ENCODE data around the gene TH. TPM values are rescaled to one million over a fixed set of nuclear protein-coding genes. Genes with fewer than 3 reads are reported as not detected.

Gene TH
- total RNA-seq, 2 donors from 2014 or later = not detected

DNA sequence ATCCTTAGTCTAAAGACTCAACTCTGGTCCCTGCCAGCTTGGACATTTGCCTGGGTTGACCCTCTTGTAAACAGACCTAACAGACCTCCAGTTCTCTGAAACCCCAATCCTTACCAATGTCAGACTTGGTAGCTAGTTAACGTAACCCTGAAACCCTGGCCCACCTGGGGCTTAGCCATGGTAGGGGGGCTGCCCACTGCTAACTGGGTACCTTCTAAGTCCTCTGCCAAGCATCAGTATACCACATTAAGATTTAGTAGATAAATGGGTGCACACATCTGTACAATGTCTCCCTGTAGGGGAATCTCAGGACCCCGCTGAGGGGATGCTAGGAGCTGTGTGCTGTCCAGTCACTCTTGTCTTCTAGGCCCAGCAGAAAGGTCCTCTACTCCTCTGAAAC lies 29.9 kb upstream of the TH start:
- Histone ChIP-seq H3K27me3 (replicated peaks; ENCODE audit: insufficient read depth) (no peaks in the 10 kb centered on the region), H3K27ac (no peak overlapping the region), H3K36me3 (no peaks in the 10 kb centered on the region), H3K9me3 (no peaks in the 10 kb centered on the region), H3K4me1 (ENCODE audit: control insufficient read depth in 1 of 2, low read depth in 2 of 2) (no peaks in the 10 kb centered on the region), H3K4me3 (no peak overlapping the region)
- no peak for ATAC-seq (ENCODE audit: insufficient number of reproducible peaks, low FRiP score, low read depth)
- DNase-seq (ENCODE audit: low spot score) = no peak
- TF ChIP-seq, protein P1, sequence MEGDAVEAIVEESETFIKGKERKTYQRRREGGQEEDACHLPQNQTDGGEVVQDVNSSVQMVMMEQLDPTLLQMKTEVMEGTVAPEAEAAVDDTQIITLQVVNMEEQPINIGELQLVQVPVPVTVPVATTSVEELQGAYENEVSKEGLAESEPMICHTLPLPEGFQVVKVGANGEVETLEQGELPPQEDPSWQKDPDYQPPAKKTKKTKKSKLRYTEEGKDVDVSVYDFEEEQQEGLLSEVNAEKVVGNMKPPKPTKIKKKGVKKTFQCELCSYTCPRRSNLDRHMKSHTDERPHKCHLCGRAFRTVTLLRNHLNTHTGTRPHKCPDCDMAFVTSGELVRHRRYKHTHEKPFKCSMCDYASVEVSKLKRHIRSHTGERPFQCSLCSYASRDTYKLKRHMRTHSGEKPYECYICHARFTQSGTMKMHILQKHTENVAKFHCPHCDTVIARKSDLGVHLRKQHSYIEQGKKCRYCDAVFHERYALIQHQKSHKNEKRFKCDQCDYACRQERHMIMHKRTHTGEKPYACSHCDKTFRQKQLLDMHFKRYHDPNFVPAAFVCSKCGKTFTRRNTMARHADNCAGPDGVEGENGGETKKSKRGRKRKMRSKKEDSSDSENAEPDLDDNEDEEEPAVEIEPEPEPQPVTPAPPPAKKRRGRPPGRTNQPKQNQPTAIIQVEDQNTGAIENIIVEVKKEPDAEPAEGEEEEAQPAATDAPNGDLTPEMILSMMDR (IDR thresholded peaks at IDR 0.05) = no peak

DNA sequence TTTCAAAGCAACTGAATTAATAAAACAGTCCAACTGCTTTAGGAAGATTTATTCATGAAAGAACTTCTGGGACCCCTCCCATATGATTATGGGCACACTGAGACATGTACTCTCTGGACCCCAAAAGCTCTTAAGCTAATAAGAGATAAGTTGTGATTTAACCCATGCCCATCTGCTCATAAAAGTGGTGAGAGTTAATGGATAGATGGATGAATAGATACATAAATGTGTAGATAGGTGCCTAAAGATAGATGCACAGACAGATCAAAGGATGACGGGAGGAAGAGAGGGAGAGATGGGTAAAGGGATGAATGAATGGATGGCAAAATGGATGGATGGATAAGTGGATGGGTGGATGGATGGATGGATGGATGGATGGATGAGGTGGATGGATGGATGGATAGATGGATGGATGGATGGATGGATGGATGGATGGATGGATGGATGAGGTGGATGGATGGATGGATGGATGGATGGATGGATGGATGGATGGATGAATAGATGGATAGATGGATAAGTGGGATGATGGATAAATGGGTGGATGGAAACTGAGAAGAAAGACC lies 29.4 kb upstream of the TH start:
- no peak overlapping the region for H3K27ac ChIP-seq
- TF ChIP-seq, protein P1 (IDR thresholded peaks at IDR 0.05) = no peak
- no peaks in the 10 kb centered on the region for H3K4me1 ChIP-seq (ENCODE audit: control insufficient read depth in 1 of 2, low read depth in 2 of 2)
- no peaks in the 10 kb centered on the region for H3K27me3 ChIP-seq (replicated peaks; ENCODE audit: insufficient read depth)
- ATAC-seq (ENCODE audit: insufficient number of reproducible peaks, low FRiP score, low read depth) (no peak), DNase-seq (ENCODE audit: low spot score) (no peak)
- H3K36me3 ChIP-seq = no peaks in the 10 kb centered on the region
- no peaks in the 10 kb centered on the region for H3K9me3 ChIP-seq
- no peak overlapping the region for H3K4me3 ChIP-seq

DNA sequence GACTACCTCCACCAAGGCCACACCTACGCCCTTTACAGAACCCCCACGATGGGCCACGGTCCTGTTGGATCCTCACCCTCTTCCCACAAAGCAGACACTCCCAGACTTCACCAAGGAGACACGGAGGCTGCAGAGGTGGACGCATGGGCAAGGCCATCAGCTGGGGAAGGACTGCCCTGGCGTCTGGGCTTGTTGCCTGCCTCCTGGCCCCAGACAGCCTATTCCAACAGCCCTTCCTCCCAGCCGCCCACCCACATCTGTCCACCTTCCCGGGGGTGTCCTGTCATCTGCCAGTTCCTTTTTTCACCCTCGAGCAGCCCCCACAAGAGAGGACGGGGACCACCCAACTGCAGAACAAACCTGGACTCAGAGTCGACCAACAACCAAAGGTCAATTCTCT lies 28.9 kb upstream of the TH start:
- H3K4me1 ChIP-seq (ENCODE audit: control insufficient read depth in 1 of 2, low read depth in 2 of 2) = no peaks in the 10 kb centered on the region
- TF ChIP-seq, protein P1 (IDR thresholded peaks at IDR 0.05) = no peak
- no peaks in the 10 kb centered on the region for H3K36me3 ChIP-seq
- no peak overlapping the region for H3K27ac ChIP-seq
- no peaks in the 10 kb centered on the region for H3K9me3 ChIP-seq
- DNase-seq (ENCODE audit: low spot score) (no peak), ATAC-seq (ENCODE audit: insufficient number of reproducible peaks, low FRiP score, low read depth) (no peak)
- no peaks in the 10 kb centered on the region for H3K27me3 ChIP-seq (replicated peaks; ENCODE audit: insufficient read depth)
- H3K4me3 ChIP-seq = no peak overlapping the region

DNA sequence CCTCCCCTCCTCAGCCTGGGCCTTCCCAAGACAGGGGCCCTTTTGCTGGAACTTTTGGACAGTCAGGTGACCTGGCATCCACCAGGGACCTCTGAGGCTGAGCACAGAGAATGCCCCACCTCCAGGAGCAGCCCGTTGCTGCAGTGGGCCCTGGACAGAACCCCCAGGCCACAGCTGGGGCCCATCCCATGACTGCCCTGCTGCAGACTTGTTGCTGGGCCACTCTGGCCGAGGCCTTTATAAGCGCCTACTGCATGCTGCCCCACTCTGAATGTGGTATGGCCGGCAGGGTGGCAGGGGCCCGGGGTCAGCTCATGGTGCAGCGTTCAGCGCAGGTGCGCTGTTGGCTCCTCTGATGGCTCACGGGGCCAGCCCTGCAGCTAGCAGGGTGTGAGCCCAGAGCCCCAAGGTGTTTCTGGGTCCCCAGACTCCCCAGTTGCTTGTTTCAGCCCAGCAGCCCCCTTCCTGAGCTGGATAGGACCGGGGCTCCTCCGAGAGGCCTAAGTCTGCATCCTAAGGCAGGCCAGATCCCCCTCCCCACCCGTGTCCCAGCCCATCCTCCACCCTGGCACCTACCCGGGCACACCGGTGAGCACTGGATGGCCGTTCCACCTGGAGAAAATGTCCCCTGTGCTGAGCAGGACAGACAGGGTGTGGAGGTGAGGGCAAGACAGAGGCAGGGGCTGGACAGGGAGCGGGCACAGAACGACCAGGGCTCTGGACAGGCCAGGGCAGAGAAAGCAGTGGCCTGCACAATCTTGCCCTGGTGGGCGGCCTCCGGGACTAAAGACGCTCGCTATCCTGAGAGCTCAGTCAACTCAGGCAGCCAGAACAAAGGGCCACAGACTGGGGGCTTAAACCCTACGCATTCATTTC lies 28.1 kb upstream of the TH start:
- no peak overlapping the region for H3K27ac ChIP-seq
- no peaks in the 10 kb centered on the region for H3K9me3 ChIP-seq
- no peaks in the 10 kb centered on the region for H3K4me1 ChIP-seq (ENCODE audit: control insufficient read depth in 1 of 2, low read depth in 2 of 2)
- no peak for DNase-seq (ENCODE audit: low spot score)
- no peak for ATAC-seq (ENCODE audit: insufficient number of reproducible peaks, low FRiP score, low read depth)
- H3K4me3 ChIP-seq = no peak overlapping the region
- TF ChIP-seq, protein P1 (IDR thresholded peaks at IDR 0.05) = no peak
- H3K36me3 ChIP-seq = no peaks in the 10 kb centered on the region
- no peaks in the 10 kb centered on the region for H3K27me3 ChIP-seq (replicated peaks; ENCODE audit: insufficient read depth)

DNA sequence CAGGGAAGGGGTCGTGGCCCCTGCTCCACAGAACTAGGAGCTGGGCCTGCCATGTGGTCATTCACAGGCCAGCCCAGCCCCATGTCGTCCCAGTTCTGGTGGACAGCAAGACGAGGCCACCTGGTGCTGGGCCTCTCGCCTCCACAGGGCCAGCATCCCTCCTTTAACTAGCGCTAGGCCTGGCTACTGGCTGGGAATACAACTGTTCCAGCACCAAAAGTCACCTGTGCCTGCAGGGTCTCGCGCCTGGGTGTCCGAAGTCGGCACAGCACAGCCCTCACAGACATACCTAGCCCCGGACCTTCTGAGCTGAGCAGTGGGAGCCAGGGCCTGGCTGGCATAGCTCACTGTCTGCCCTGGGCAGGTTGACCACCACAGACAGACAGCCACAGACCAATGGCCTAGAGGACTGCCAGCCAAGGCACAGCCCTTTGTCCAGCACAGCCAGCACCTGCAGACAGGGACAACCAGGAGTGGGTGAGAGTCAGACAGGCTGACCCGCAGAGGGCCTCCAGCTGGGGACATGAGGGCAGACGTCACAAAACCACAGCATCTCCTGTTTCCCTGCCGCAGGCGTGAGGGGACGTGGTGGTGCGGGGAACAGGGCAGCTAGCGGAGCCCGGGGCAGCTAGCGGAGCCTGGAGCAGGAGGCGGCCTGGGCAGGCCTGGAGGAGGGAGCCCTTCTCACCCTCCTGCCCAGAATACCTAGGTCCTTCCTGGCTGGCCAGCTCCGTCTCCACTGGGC lies 27.2 kb upstream of the TH start:
- ATAC-seq (ENCODE audit: insufficient number of reproducible peaks, low FRiP score, low read depth) (no peak), DNase-seq (ENCODE audit: low spot score) (no peak)
- H3K9me3 ChIP-seq = no peaks in the 10 kb centered on the region
- H3K27ac ChIP-seq = no peak overlapping the region
- TF ChIP-seq, protein P1 (IDR thresholded peaks at IDR 0.05) = no peak
- no peaks in the 10 kb centered on the region for H3K4me1 ChIP-seq (ENCODE audit: control insufficient read depth in 1 of 2, low read depth in 2 of 2)
- no peaks in the 10 kb centered on the region for H3K36me3 ChIP-seq
- no peak overlapping the region for H3K4me3 ChIP-seq
- H3K27me3 ChIP-seq (replicated peaks; ENCODE audit: insufficient read depth) = no peaks in the 10 kb centered on the region

Data from thoracic aorta (tissue), 2 donors.